Stimulated activated CD8-positive, alpha-beta memory T cell treated with anti-CD3 and anti-CD28 coated beads, Interleukin-12 subunit alpha, Interleukin-12 subunit beta, amount 100 ng/mL, for 24 hours (primary cell): ENCODE results near the gene CFAP92.
"Not testable (repeated sequence)": the region's sequence is repeated elsewhere in the genome, so short reads cannot be mapped to it uniquely, and the experiment has no call there.

Source experiments
- DNase-seq: peaks from one replicate; pipeline ENCODE4 v3.0.0-alpha.2; 2020; ENCODE audit errors: extremely low read depth

The CFAP92 gene

DNA sequence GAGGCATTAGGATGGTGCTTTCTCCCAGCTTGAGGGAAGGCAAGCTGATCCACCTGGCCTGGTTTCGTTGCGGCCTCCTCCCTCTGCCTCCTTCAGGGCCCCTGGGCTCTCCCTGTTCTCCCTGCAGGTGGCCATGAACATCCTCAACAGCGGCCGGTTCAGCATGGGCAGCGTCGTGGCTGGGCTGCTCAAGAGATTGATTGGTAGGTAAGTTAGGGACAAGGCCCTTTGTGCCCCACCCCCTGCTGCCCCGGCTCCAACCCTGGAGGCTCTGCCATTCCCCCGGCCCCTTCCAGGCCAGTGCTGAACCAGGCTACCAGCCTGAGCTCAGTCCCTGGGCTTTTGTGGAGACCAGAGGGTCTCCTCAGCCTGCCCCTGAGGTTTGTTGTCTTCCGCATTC, 91.5 kb downstream of the CFAP92 start:
- no peak for DNase-seq

DNA sequence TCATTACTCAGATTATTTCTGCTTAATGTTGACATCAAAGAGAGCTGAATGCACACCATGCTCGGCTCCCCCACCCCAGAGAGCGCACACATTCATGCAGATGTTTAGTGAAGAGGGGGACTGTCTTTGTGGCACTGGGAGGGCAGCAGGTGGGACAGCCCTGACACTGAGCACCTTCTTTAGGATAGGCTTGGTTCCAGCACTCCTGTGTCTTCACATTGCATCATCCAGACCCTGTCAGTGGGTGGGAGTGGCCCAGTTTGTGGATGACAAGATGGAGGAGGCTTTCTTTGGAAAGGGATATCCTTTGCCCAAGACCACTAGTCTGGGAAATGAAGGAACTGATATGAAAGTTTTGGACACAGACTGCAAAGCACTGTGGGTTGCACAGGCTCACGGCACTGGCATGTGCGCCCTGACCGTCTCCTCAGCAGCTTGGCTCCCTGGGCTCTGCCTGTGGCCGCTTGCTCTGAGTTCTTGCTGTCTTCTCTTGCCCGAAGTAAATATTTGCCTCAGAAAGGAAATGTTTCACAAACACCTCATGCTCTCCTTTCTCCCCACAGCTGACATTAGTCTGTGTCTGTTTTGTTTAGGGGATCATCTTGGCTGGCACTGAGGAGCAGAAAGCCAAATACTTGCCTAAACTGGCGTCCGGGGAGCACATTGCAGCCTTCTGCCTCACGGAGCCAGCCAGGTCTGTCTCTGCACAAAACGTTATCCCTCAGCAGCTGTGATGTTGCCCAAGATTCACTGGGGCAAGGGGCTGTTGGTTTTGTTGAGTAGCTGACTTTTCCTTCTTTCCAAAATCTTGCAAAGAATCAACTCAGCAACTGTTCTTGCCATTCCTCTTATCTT, 97.8 kb downstream of the CFAP92 start:
- DNase-seq = no peak

DNA sequence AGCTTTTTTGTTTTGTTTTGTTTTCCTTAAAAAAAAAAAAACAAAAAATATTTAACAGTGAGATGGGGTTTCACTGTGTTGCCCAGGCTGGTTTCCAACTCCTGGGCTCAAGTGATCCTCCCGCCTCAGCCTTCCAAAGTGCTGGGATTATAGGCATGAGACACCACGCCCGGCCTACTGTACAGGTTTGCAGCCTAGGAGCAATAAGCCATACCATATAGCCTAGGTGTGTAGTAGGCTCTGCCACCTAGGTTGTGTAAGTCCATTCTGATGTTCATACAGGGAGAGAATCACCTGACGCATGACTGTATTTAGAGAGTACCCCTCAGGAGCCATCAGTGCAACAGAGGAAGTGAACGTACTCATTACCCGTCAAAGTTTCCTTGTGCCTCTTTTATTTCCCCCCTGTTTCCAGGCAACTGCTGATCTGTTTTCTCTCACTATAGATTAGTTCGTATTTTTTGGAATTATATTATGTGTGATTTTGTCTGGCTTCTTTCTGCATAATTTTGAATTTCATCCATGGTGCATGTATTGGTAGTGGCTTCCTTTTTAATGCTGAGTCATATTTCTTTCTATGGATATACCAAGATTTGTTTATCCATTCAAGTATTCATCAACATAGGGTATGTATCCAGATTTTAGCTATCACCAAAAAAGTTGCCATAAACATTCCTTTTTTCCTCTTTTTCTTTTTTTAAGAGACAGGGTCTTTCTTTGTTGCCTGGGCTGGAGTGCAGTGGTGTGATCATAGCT, 104.6 kb downstream of the CFAP92 start:
- no peak for DNase-seq

DNA sequence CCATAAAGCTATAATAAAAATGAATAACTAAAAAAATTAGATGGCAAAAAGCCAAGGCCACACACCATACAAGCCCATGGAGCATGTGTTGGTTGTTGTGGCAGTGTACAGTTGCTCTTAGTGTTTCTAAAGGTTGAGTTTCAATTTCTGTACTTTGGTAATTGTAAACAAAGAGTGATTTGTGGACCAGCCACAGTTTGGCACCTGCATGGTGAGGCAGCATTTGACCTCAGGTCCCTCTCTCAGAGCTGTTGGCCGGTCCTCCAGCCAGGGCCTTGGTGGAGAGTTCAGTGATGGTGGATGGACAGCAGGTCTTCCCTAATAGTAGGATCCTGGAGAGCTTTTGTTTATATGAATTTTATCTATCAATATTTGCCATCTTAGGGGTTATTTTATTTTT, 108.9 kb downstream of the CFAP92 start:
- no peak for DNase-seq

DNA sequence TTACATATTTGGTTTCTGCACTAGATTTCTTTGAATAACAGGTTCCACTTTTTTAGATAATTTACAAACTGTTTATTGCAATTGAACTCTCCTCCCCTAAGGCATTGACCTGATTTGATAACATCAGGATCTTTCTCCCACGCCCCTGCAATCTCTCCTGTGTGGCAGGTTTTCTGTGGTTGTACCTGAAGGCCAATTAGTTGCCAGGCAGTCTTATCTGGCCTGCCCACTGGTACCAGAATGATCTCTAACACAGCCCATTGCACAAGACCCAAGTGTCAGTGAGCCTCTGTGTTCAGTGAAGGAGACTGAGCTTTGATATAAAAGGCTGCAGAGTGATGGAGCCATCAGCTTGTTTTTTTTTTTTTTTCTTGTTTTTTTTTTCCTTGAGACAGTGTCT, 111.2 kb downstream of the CFAP92 start:
- DNase-seq = no peak

DNA sequence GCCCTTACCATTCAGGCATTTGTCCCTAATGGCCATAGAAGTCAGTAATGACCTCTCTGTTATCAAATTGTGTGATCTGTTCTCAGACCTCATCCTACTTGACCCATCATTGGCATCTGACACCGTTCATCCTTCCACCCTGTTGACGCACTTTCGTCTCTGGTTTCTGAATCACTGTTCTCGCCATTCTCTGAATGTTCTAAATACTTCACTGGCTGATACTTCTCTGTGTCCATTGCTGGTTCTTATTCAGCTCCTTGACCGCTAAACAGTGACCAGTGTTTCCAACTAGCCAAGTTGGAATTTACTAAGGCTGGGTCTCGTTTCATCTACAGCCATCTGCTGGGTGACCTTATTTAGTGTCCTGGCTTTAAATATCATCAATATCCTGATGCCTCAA, 112.3 kb downstream of the CFAP92 start:
- no peak for DNase-seq

DNA sequence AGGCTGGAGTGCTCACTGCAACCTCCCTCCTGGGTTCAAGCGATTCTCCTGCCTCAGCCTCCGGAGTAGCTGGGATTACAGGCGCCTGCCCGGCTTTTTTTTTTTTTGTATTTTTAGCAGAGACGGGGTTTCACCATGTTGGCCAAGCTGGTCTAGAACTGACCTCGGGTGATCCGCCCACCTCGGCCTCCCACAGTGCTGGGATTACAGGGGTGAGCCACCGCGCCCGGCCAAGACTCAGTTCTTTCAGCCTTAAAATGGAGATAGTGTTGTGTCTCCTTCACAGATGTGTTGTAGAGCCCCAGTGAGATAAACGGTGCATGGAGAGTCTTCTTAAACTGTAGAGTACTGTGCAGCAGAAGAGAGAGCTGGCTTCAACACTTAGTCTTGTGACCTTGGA, 113.4 kb downstream of the CFAP92 start:
- not testable (repeated sequence) for DNase-seq

DNA sequence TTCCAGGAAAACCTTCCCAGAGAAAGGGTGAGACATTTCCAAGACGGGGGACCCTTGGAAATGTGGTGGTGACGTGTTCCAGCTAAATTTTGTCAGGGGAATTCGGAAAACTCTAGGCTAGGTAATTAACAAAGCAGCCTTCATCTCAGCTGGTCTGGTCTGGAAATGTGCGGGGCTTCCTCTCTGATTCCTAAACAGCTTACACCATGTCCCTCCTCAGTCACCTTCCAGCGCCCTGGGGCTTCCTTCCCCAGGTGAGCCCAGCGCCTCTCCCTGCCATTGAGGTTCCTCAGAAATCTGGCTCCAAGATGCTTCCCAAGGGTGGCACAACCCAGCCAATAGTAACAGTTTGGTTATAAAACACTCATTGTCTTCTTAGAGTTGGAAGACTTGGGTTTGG, 113.9 kb downstream of the CFAP92 start:
- DNase-seq = no peak

DNA sequence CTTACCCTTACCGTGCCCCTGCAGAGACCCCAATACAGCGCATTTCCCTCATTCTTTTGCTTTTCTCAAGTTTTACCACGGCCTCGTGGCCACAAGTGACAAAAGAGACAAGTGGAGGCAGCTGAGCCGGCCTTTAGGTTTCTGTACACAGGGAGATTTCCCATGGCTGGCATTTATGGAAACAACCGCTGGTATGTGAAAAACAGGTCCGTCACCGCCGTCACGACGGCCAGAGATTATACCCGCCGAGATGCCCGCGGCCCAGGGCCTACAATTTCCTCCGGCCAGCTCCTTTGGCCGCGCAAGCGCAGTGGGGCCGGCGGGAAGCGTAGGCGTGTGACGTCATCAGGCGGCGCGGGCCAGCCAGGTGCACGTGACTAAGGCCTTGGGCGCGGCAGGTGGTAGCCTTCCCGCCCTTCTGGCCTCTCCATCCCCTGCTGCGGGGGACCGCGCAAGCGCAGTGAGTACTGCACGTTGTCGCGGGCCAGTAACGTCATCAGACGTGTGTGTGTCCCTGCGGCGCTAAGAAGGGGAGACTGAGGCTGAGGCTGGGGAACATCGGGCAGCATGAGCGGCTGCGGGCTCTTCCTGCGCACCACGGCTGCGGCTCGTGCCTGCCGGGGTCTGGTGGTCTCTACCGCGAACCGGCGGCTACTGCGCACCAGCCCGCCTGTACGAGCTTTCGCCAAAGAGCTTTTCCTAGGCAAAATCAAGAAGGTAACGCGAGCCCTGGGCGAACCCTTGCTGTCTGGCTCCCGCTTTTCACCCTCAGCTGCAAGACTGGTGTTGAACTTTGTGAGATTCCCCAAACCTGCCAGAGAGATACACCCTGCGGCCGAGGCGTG, 114.5 kb downstream of the CFAP92 start, which contains the start of gene ACAD9:
Gene ACAD9, plus strand, starts transcription at position 496 of the 845 bp plus-strand sequence. Its CDS starts 72 bp downstream, at position 568.
- DNase-seq = peak; percentile 95

DNA sequence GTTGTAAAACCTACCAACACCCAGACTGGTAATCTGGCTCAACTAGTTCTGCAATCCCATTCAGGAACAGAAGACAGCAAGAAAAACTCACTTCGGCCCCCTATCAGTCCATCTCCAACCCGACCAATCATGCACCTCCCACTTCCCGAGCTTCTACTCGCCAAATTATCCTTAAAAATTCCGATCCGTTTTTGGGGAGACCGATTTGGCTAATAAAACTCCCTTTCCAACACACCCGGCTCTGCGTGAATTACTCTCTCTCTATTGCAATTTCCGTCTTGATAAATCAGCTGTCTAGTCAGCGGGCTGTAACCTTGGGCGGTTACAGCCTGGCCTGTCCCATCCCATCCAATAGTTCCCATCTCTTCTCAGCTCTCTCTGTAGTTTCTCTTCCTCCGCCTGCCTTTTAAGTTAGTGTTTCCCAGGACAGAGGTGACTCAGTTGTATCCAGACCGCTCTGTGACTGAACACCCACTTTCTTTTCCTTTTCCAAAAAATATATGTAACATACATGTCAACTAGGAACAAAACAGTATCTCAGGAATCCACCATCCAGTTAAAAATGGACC, 115.2 kb downstream of the CFAP92 start:
- no peak for DNase-seq

DNA sequence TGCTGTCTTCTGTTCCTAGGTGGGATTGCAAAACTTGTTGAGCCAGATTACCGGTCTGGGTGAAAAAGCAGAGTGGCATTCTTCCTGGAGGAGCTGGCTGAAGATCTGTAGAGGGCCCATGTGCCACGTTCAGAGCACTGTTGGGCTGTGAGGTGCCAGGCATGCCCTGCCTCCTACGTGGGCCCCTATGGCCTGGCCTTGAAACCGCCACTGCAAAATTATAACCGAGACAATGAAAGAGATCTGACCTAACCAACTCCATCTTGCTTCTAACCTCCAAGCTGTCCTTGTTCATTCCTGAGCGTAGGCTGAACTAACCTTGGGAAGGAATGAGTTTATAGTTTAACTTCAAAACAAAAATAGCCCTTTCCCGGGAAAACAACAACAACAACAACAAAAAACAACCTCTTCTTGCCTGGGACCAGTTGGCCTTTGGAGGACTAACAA, 115.8 kb downstream of the CFAP92 start:
- DNase-seq = no peak

DNA sequence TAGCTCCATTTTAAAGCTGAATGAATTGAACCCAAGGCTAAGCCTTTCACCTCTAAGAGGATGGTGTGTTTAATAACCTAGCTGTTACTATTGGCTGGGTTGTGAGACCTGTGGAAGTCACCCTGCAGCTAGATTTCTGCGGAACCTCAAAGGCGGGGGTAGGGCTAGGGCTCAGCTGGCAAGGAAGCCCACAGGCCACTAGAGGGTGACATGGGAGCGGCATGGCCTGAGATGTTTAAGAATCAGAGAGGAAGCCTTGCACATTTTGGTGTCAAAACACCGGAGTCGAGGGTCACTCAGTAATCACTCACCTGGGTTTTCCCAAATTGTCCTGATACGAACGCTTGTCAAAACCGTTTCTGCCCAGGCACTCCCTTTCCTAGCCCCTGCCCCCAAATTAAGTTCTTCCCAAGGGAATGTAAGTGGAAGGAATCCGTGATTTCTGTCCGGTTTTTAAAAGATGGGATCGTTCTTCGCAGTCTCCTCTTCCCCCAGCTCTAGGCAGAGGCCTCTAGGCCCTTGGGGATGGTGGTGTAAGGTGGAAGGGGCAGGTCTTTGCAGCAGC, 118.2 kb downstream of the CFAP92 start:
- peak; percentile 24 for DNase-seq

DNA sequence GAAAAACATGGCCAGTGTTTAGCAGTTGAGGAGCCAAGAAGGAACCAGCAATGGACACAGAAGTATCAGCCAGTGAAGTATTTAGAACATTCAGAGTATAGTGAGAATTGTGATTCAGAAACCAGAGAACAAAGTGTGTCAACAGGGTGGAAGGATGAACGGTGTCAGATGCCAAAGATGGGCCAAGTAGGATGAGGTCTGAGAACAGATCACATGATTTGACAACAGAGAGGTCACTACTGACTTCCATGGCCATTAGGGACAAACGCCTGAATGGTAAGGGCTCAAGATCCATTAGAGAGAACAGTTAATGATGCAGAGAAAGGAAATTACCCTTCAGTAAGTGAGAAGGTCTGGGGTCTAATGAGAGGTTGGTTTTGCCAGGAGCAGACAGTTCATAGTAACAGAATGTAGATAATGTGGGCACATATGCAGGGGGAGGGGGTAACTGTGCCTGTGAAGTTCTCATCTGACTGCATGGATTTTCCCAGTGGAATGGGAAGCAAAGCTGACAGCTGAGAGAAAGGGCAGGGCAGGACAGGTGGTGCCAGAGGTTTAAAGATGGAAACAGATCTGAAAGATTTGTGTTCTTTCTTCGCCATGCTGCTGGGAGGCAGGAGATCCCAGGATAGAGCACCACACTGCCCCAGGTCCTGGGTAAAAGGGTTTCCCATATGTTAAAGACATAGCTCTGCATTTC, 119.2 kb downstream of the CFAP92 start:
- DNase-seq = no peak

DNA sequence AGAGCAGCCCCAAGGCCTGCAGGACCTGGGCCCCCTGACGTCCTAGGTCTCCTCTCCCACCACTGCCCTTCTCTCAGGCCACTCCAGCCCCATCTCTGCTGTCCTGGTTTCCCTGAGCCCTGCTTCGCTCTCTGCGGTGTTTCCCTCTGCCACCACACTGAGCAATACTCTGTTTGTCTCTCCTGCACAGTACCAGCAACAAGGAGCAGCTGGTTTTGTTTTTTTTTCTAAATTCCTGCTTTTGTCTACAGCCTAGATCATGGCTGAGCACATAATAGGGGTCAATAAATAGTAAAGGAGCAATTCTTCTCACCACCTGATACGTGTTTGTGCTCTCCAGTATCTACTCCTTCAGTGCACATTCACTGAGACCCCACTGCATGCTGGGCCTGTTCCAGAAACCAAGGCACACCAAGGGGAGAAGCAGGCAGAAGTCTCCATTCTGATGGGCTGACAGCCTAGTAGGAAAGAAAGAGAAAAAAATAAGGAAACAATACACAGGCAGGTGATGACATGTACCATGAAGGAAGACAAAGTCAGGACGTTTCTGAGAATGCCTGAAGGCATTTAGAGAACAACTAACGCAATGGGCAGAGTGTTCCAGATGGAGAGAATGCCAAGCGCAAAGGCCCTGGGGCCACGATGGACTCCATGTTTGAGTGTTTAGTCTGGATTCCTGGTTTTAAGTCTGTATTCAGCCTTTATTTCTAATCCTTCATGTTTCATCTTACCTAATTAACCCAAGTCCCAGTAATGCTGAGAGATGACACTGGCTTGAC, 120.4 kb downstream of the CFAP92 start:
- no peak for DNase-seq

DNA sequence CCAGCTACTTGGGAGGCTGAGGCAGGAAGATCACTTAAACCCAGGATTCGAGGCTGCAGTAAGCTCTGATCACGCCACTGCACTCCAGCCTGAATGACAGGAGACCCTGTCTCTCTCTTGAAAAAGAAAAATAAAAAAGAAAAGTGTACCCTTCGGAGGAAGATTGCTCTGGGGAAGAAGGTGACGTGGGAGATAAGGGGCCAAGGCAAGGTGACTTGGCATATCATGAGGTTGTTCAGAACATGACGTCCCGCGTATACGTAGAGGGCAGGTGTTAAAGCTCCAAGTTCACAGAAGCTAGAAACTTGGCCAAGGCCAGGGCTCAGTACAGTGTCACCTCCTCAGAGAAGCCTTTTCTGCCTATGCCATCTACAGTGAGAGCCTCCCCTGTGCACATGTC, 121.1 kb downstream of the CFAP92 start:
- no peak for DNase-seq

DNA sequence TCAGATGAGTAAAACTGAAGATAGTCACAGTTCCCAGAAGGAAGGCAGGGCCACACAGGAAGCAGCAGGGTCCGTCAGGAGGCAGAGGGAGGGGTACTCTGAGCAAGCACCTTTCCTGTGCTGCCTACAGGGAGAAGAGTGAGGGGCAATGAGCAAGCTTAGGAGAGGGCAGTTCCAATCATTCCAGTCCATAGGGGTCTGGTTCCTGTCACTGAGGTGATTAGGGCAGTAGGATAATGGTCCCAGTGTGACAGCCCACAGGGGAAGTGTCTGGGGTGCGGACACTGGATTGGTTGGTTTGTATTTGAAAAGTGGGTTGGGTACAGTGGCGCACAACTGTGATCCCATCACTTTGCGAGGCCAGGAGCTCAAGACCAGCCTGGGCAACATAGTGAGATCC, 121.6 kb downstream of the CFAP92 start:
- no peak for DNase-seq

DNA sequence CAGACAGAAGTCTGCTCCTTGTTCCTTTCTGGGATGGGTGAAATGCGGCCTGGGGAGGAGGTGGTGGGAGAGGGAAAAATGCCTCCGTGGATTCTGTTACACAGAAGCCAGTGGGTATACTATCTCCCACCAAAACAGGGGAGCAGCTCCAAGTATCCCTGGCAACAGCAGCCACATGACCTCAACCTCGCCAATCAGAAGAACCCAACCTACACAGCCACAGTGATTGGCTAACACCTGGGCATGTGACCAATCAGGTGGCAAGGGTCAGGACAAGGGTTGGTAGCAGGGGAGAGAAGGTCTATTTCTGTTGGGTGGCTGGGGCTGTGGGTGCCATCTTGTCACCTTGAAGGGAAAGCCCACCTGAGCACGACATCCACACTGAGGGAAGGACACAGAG, 123.5 kb downstream of the CFAP92 start:
- no peak for DNase-seq

DNA sequence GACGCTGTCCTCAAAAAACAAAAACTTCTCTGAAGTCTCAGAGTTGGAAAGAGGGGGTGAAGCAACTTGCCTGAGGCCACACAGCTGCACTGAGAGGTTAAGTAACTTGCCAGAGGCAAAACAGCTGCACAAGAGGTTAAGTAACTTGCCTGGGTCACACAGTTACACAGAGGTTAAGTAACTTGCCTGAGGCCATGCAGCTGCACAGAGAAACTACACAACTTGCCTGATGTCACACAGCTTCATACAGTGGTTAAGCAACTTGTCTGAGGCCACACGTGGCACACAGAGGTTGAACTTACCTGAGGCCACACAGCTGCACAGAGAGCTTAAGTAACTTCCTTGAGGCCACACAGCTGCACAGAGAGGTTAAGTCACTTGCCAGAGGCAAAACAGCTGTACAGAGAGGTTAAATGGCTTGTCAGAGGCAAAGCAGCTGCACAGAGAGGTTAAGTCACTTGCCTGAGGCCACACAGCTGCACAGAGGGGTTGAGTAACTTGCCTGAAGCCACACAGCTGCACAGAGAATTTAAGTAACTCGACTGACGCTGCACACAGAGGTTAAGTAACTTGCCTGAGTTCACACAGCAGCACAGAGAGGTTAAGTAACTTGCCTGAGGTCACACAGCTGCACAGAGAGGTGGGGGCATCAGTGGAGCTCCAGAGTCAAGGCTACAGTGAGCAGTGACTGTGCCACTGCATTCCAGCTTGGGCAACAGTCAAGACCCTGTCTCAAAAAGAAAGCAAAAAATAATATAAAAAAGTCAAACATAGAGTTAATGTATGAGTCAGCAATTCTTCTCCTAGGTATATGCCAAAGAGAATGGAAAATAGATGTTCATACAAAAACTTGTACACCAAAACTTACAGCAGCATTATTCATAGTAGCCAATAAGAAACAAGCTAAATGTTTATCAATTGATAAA, 126.4 kb downstream of the CFAP92 start:
- no peak for DNase-seq
